HepG2 (cell line): ENCODE results near the gene HYAL2. TPM values are rescaled to one million over a fixed set of nuclear protein-coding genes. Genes with fewer than 3 reads are reported as not detected.

Experiments used
- AKAP8 ChIP-seq: sonication (generic); formaldehyde crosslinking; IDR thresholded peaks from 2 replicates; pipeline ENCODE4 v1.5.1; 2020; ENCODE audit warnings: mild to moderate bottlenecking, missing genetic modification reagents
- CEBPB ChIP-seq: IDR thresholded peaks from 2 replicates; pipeline ENCODE4 v1.6.1; 2011; ENCODE audit warnings: low read depth, low read length, improper control_type of control experiment, borderline replicate concordance
- HMG20B ChIP-seq: conservative IDR thresholded peaks from 2 replicates; pipeline ENCODE4 v1.6.1; 2016; ENCODE audit warnings: missing genetic modification reagents, missing compliant biosample characterization
- HNRNPK ChIP-seq: fragments of 200-400 bp; formaldehyde crosslinking; IDR thresholded peaks from 2 replicates; pipeline ENCODE4 v1.6.1; 2018; ENCODE audit warnings: low read length, low read depth, moderate library complexity, mild to moderate bottlenecking; ENCODE audit not compliant: poor library complexity, severe bottlenecking
- KLF15 ChIP-seq: sonication (generic); formaldehyde crosslinking; IDR thresholded peaks from 2 replicates; pipeline ENCODE4 v1.8.1; 2023; ENCODE audit warnings: borderline replicate concordance, mild to moderate bottlenecking, inconsistent platforms, missing genetic modification reagents, mixed read lengths
- MXD1 ChIP-seq: sonication (generic); formaldehyde crosslinking; IDR thresholded peaks from 2 replicates; pipeline ENCODE4 v1.4.0; 2020; ENCODE audit warnings: mild to moderate bottlenecking, missing genetic modification reagents
- NFE2 ChIP-seq: sonication (generic); formaldehyde crosslinking; IDR thresholded peaks from 2 replicates; pipeline ENCODE4 v1.4.0; 2020; ENCODE audit warnings: missing genetic modification reagents
- NFKB2 ChIP-seq: sonication (generic); formaldehyde crosslinking; IDR thresholded peaks from 2 replicates; pipeline ENCODE4 v1.4.0; 2020; ENCODE audit warnings: missing genetic modification reagents, borderline replicate concordance
- NR2F2 ChIP-seq: IDR thresholded peaks from 2 replicates; pipeline ENCODE4 v1.6.1; 2012; ENCODE audit warnings: low read depth, inconsistent platforms, borderline replicate concordance
- NR3C1 ChIP-seq: sonication (generic); formaldehyde crosslinking; IDR thresholded peaks from 2 replicates; pipeline ENCODE4 v1.4.0; 2020; ENCODE audit warnings: missing genetic modification reagents
- PCBP1 ChIP-seq: fragments of 200-400 bp; formaldehyde crosslinking; IDR thresholded peaks from 2 replicates; pipeline ENCODE4 v1.6.1; 2017; ENCODE audit warnings: mild to moderate bottlenecking, low read depth, low read length, borderline replicate concordance
- RARA ChIP-seq: IDR thresholded peaks from 2 replicates; pipeline ENCODE4 v1.6.1; 2016; ENCODE audit warnings: missing genetic modification reagents, missing compliant biosample characterization
- SKIL ChIP-seq: sonication (generic); formaldehyde crosslinking; IDR thresholded peaks from 2 replicates; pipeline ENCODE4 v1.8.0; 2022; ENCODE audit warnings: missing genetic modification reagents, mild to moderate bottlenecking, moderate library complexity, borderline replicate concordance
- TFAP4 ChIP-seq: sonication (generic); IDR thresholded peaks from 2 replicates; pipeline ENCODE4 v1.6.1; 2016; ENCODE audit warnings: low read depth, borderline replicate concordance
- ZIK1 ChIP-seq: sonication (generic); formaldehyde crosslinking; IDR thresholded peaks from 2 replicates; pipeline ENCODE4 v1.5.0; 2020; ENCODE audit warnings: mild to moderate bottlenecking, low read depth, missing genetic modification reagents, borderline replicate concordance
- ZNF383 ChIP-seq: sonication (generic); formaldehyde crosslinking; IDR thresholded peaks from 2 replicates; pipeline ENCODE4 v1.4.0; 2020; ENCODE audit warnings: missing genetic modification reagents, mild to moderate bottlenecking, borderline replicate concordance
- ZNF446 ChIP-seq: sonication (generic); formaldehyde crosslinking; IDR thresholded peaks from 2 replicates; pipeline ENCODE4 v1.5.0; 2020; ENCODE audit warnings: mild to moderate bottlenecking, missing genetic modification reagents
- ZNF607 ChIP-seq: sonication (generic); formaldehyde crosslinking; IDR thresholded peaks from 2 replicates; pipeline ENCODE4 v1.5.1; 2020; ENCODE audit warnings: missing genetic modification reagents, mild to moderate bottlenecking, borderline replicate concordance
- ZNF652 ChIP-seq: IDR thresholded peaks from 2 replicates; pipeline ENCODE4 v1.6.1; 2016; ENCODE audit warnings: low read depth, borderline replicate concordance
- ZUFSP ChIP-seq: sonication (generic); formaldehyde crosslinking; IDR thresholded peaks from 2 replicates; pipeline ENCODE4 v1.9.0; 2021; ENCODE audit warnings: missing genetic modification reagents, mild to moderate bottlenecking, borderline replicate concordance
- polyA plus RNA-seq, 8 experiments: library from polyadenylated mRNA; depleted of rRNA in 3 of 8; stranded (reverse) in 7 of 8; unstranded in 1 of 8; fragments of >200 nt; fragmentation: Illumina TruSeq in 4 of 8; extraction: Trizol in 4 of 8; gene quantifications; 2 replicates each; pipeline versions ENCODE4 v1.2.1 to v1.2.3, GENCODE V29; 2011 to 2016; ENCODE audit warnings: low read depth in 4 of 8, missing spikeins in 1 of 8, mixed read lengths in 1 of 8; ENCODE audit not compliant: insufficient read depth in 1 of 8
- total RNA-seq, 5 experiments: library from RNA; depleted of rRNA; stranded (reverse); fragments of >200 nt; fragmentation: Illumina TruSeq; extraction: Trizol; gene quantifications; 2 replicates each; pipeline ENCODE4 v1.2.3, GENCODE V29; 2016; ENCODE audit warnings: low read depth in 1 of 5
- TF ChIP-seq, protein P1 (sequence below): sonication (generic); formaldehyde crosslinking; IDR thresholded peaks from 2 replicates; pipeline ENCODE4 v1.8.0; 2022; ENCODE audit warnings: mild to moderate bottlenecking, missing genetic modification reagents; ENCODE audit not compliant: insufficient replicate concordance

Gene HYAL2
- total and polyA plus RNA-seq, 2 of the 13 experiments (the other 11 are each of a cell fraction or from before 2014, with no cell fraction given) = 76.2 to 102 TPM

DNA sequence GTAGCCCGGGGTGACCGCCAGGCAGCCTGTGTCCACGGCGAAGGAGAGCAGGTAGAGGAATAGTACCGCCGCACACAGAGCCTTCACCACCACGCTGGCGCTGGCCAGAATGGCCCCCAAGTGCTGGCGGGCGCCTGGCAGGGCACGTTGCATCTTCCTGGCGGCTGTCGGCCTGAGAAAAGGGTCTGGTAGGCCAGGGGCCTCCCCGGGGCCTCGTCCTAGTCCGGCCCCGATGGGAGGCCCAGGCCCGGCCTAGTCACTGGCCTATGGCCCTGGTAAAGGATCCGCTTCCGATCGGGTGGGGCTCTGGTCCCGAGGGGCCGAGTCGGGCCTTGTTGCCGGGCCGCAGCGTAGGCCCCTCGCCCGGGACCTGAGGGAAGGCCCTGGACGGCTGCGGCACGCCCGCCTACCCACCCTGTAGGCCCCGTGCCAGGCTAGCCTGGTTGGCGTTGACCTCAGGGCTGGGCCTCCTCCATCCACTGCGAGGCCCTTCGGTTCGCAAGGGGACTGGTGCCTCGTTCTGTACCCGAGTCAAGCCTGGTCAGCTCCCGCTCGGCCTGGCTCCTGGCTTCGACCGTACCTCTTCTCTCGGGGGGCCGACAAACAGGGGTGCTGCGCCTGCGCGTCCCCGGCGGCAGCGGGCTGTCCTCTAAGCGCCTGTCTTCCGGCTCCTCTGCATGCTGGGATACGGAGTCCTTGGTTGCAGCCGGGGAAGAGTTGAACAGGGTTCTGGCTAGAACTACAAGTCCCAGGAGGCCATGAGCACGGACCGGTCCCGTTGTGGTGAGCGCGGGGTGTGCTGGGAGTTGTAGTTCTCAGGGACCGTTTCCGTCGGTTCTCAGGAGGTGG, 36.6 kb upstream of the HYAL2 start, which contains the start of gene TMEM115 (continued):
- TF ChIP-seq SKIL (CRISPR knock-in tag) = no peak
- no peak for TF ChIP-seq ZUFSP
- TF ChIP-seq NR2F2 = no peak; the same call in 1 of the 2 replicates
- no peak for TF ChIP-seq NFE2 (CRISPR knock-in tag)
- TF ChIP-seq ZNF446 (CRISPR knock-in tag) = no peak; the same call in 1 of the 2 replicates
- no peak for TF ChIP-seq CEBPB
- TF ChIP-seq, protein P1, sequence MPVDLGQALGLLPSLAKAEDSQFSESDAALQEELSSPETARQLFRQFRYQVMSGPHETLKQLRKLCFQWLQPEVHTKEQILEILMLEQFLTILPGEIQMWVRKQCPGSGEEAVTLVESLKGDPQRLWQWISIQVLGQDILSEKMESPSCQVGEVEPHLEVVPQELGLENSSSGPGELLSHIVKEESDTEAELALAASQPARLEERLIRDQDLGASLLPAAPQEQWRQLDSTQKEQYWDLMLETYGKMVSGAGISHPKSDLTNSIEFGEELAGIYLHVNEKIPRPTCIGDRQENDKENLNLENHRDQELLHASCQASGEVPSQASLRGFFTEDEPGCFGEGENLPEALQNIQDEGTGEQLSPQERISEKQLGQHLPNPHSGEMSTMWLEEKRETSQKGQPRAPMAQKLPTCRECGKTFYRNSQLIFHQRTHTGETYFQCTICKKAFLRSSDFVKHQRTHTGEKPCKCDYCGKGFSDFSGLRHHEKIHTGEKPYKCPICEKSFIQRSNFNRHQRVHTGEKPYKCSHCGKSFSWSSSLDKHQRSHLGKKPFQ (CRISPR knock-in tag) = peak; percentile 55
- TF ChIP-seq KLF15 (CRISPR knock-in tag) = no peak
- peak; percentile 46; the same call in 1 of the 2 replicates for TF ChIP-seq RARA (CRISPR knock-in tag)
- peak; percentile 22; the same call in 1 of the 2 replicates for TF ChIP-seq PCBP1
- TF ChIP-seq ZNF383 = peak; percentile 64; the same call in 1 of the 2 replicates
- 0 out of 2 replicates have a peak, but pooled peaks have one; percentile 10 for TF ChIP-seq ZNF652 (CRISPR knock-in tag)
- TF ChIP-seq MXD1 = peak; percentile 88
- TF ChIP-seq NR3C1 (CRISPR knock-in tag) = 0 out of 2 replicates have a peak, but pooled peaks have one; percentile 68
- peak; percentile 46; the same call in 1 of the 2 replicates for TF ChIP-seq TFAP4
- TF ChIP-seq NFKB2 = peak; percentile 71; the same call in 1 of the 2 replicates
- no peak for TF ChIP-seq HNRNPK
- 0 out of 2 replicates have a peak, but pooled peaks have one; percentile 71 for TF ChIP-seq ZIK1 (CRISPR knock-in tag)
- TF ChIP-seq HMG20B (CRISPR knock-in tag) = no peak
- TF ChIP-seq ZNF607 = peak; percentile 35; the same call in 1 of the 2 replicates
- peak; percentile 81 for TF ChIP-seq AKAP8 (CRISPR knock-in tag)
